Activated T-cell treated with anti-CD3 and anti-CD28 coated beads for 1 hour (primary cell): ENCODE measurements around the gene ZBED3.
"Not testable (repeated sequence)": the region's sequence is repeated elsewhere in the genome, so short reads cannot be mapped to it uniquely, and the experiment has no call there.

Source experiments
- DNase-seq: peaks from one replicate; pipeline ENCODE4 v3.0.0-alpha.2; 2020; ENCODE audit warnings: low read depth

Gene ZBED3

GRCh38 chr5:77086689-77087483, at the start of gene ZBED3:
Gene ZBED3, minus strand, starts transcription at chr5:77087285. Its CDS starts 9,407 bp downstream, at chr5:77077878.
- DNase-seq = peak; percentile 37

GRCh38 chr5:77133061-77133758, 46.1 kb upstream of the ZBED3 start:
- no peak for DNase-seq

- DNase-seq = no peak
Observed at GRCh38 chr5:77131361-77131760, 44.3 kb upstream of the ZBED3 start.

- no peak for DNase-seq
Observed at GRCh38 chr5:77129391-77129990, 42.4 kb upstream of the ZBED3 start.

- DNase-seq = no peak
Observed at GRCh38 chr5:77128411-77129061, 41.5 kb upstream of the ZBED3 start.

GRCh38 chr5:77123057-77123456, 36.0 kb upstream of the ZBED3 start:
- DNase-seq = no peak

GRCh38 chr5:77120706-77121105, 33.6 kb upstream of the ZBED3 start:
- DNase-seq = no peak

GRCh38 chr5:77120086-77120485, 33.0 kb upstream of the ZBED3 start:
- no peak for DNase-seq

- no peak for DNase-seq
Observed at GRCh38 chr5:77117161-77117560, 30.1 kb upstream of the ZBED3 start.

- DNase-seq = not testable (repeated sequence)
Observed at GRCh38 chr5:77107035-77107434, 19.9 kb upstream of the ZBED3 start.

GRCh38 chr5:77104813-77105212, 17.7 kb upstream of the ZBED3 start:
- DNase-seq = no peak

GRCh38 chr5:77103457-77103856, 16.4 kb upstream of the ZBED3 start:
- no peak for DNase-seq

GRCh38 chr5:77102549-77102948, 15.5 kb upstream of the ZBED3 start:
- no peak for DNase-seq

GRCh38 chr5:77101298-77101697, 14.2 kb upstream of the ZBED3 start:
- DNase-seq = no peak

GRCh38 chr5:77095189-77095588, 8.1 kb upstream of the ZBED3 start:
- DNase-seq = no peak

GRCh38 chr5:77087484-77088261, 588 bp upstream of the ZBED3 start:
- no peak for DNase-seq

GRCh38 chr5:77086368-77086688, 757 bp downstream of the ZBED3 start:
- DNase-seq = no peak

- no peak for DNase-seq
Observed at GRCh38 chr5:77083088-77083487, 4.0 kb downstream of the ZBED3 start.

GRCh38 chr5:77082280-77082679, 4.8 kb downstream of the ZBED3 start:
- no peak for DNase-seq

GRCh38 chr5:77080905-77081304, 6.2 kb downstream of the ZBED3 start:
- DNase-seq = no peak

- not testable (repeated sequence) for DNase-seq
Observed at GRCh38 chr5:77080479-77080878, 6.6 kb downstream of the ZBED3 start.

GRCh38 chr5:77077829-77078176, 9.3 kb downstream of the ZBED3 start:
- no peak for DNase-seq
